Measurements from ENCODE around the gene GPATCH3. TPM values are rescaled to one million over a fixed set of nuclear protein-coding genes. Genes with fewer than 3 reads are reported as not detected.

Gene GPATCH3
- total and polyA plus RNA-seq, 2 of the 8 experiments (the other 6 are each of a cell fraction or from before 2014, with no cell fraction given) = 7.9 to 17.4 TPM

DNA sequence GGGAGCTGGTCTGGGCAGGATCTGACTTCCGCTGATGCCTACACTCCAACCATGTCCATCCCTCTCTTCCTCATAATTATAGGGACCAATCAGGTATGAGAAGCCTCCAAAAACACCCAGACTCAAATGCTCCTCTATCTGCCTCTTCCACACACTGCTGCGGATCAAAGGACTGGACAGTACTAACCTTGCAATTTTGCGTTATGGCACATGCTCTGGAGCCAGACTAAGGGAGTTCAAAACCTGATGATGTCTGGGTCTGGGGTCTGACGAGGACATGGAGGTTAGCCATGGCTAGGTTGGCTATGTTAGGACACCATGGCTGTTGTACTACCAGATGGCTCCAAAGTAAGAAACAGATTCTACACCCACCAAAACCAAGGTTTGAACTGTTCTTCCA is 20.5 kb downstream of the GPATCH3 start (continued):
- no peak for TF ChIP-seq CTCF (IDR thresholded peaks at IDR 0.05; ENCODE audit: control extremely low read depth in 1 of 3, insufficient read depth in 1 of 3, low read depth in 1 of 3, low read length in 3 of 3)
- TF ChIP-seq EZH2 (IDR thresholded peaks at IDR 0.05; ENCODE audit: low read depth, low read length, severe bottlenecking) = no peak
- TF ChIP-seq GABPA (IDR thresholded peaks at IDR 0.05; ENCODE audit: borderline replicate concordance, insufficient read depth, low read length) = no peak

Data from H1 (cell line).